Measurements from ENCODE around the gene SYT3.

SYT3 gene, protein sequence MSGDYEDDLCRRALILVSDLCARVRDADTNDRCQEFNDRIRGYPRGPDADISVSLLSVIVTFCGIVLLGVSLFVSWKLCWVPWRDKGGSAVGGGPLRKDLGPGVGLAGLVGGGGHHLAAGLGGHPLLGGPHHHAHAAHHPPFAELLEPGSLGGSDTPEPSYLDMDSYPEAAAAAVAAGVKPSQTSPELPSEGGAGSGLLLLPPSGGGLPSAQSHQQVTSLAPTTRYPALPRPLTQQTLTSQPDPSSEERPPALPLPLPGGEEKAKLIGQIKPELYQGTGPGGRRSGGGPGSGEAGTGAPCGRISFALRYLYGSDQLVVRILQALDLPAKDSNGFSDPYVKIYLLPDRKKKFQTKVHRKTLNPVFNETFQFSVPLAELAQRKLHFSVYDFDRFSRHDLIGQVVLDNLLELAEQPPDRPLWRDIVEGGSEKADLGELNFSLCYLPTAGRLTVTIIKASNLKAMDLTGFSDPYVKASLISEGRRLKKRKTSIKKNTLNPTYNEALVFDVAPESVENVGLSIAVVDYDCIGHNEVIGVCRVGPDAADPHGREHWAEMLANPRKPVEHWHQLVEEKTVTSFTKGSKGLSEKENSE

GRCh38 chr19:50639121-50640112, at the start of gene SYT3:
TSS of gene SYT3 (minus strand) at chr19:50639881. CDS start at chr19:50637411, 2,470 bp downstream.
- peak in 12 of 14 donors; percentile 4 to 74 (median 22) for DNase-seq

GRCh38 chr19:50688766-50689165, 49.1 kb upstream of the SYT3 start:
- DNase-seq, result no peak

- DNase-seq, result no peak
Measured at GRCh38 chr19:50686310-50687032, 46.8 kb upstream of the SYT3 start.

- peak in 13 of 14 donors; percentile 2 to 77 (median 56) for DNase-seq
Measured at GRCh38 chr19:50679177-50680125, 39.8 kb upstream of the SYT3 start.

DNA sequence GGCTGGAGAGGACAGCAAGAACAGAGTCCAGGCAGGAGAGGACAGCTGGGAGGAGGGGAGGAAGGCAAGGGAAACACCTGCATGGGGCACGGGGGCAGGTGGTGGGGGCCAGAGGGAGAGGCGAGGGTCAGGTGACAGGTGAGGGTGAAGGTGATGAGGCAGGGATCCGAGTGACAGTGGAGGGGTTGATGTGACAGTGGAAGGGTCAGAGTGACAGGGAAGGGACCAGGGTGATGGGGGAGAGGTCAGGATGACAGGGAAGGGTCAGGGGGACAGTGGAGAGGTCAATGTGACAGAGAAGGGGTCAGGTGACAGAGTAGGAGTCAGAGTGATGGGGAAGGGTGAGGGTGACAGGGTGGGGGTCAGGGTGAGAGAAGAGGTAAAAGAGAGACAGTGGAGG, 38.6 kb upstream of the SYT3 start:
- no peak for DNase-seq

DNA sequence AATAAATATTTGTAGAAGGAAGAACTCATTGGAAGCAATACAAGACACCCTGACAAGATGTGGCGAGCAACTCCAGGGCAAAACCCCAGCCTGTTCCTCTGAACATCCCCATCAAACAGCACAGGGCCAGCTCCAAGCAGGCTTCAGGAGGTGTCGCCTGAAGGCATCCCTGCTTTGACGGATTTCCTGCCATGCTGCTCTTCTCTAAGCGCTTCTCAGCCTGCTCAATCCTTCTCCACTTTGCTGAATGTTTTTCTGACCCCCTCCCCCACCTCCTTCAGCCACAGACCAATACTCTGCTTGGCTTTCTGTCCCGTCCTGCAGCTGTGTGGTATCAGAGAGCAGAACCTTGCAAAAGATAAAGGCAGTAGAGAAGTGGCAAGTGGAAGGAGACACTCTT, 38.0 kb upstream of the SYT3 start:
- no peak for DNase-seq

DNA sequence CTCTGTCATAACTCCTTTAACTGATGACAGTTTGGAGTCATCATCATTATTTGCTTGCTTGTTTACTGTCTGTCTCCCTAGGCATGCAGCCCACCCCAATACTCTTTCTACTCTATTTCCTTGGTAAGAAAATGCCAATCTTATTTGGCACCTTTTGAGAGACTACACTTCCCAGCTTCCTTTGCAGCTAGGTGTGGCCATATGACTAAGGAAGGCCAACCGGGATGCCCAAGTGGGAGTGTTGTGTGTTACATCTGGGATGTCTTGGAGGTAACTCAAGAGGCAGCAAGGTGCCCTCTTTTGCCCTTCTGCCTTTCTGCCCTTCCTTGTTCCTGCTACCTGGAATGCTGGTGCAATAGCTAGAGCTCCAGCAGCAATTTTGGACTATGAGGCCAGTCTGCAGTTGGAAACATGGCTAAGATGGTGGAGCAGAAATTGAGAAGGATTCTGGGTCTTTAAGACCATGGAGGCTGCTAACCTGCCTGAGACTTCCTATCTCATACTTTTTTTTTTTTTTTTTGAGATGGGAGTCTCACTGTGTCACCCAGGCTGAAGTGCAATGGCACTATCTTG, 37.0 kb upstream of the SYT3 start:
- no peak for DNase-seq

GRCh38 chr19:50673118-50673517, 33.4 kb upstream of the SYT3 start:
- DNase-seq, result no peak

- DNase-seq, result no peak
Measured at GRCh38 chr19:50670102-50670380, 30.4 kb upstream of the SYT3 start.

GRCh38 chr19:50669302-50670101, 29.8 kb upstream of the SYT3 start:
- peak in 5 of 14 donors; percentile 1 to 23 (median 7) for DNase-seq

- DNase-seq, result no peak
Measured at GRCh38 chr19:50668879-50669278, 29.2 kb upstream of the SYT3 start.

GRCh38 chr19:50668416-50668815, 28.7 kb upstream of the SYT3 start:
- no peak for DNase-seq

DNA sequence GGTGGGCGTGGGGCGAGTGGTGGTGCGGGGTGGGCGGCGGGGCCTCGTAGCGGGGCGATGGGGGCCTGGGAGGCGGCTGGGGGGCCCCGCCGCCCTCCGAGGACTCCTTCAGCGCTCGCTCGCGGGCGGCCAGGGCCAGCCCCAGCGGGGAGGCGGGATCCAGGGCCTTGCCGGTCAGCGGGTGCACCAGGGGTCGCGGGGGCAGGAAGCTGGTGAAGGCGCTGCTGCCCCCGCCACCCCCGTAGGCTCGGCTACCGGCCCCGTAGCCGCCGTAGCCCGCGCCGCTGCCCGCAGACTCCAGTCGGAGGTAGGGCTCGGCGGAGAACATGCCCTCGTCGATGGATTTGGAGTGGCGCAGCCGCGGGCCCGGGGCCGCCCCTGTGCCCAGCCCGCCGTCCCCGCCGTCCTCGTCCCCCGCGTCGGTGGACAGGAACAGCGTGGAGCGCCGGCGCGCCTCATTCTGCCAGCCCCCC, 28.1 kb upstream of the SYT3 start:
- DNase-seq, result no peak

DNA sequence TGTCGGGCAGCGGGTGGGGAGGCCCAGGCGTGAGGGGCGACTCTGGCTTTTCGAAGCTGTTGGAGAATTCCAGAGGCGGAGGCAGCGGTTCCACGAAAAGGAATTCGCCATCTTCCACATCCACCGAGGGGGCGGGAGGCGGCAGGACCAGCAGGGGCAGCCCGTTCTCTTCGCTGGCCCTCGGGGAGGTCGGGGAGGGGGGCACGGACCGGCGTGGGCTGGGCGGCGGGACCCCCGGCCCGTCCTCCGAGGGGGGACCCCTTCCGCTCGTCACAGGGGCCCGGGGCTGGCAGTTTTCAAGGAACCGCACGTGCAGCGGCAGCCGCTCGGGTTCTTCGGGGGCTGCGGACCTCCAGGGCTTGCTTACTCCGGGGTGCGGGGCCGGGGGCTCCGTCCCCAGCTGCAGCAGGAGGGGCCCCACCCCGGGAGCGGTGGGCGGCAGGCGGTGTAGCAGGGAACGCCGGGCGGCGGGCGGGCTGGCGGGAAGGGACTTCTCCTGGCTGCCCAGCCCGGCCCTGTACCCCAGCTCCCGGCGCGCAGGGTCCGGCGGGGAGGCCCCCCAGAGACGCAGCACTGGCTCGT, 27.6 kb upstream of the SYT3 start:
- DNase-seq, result no peak

DNA sequence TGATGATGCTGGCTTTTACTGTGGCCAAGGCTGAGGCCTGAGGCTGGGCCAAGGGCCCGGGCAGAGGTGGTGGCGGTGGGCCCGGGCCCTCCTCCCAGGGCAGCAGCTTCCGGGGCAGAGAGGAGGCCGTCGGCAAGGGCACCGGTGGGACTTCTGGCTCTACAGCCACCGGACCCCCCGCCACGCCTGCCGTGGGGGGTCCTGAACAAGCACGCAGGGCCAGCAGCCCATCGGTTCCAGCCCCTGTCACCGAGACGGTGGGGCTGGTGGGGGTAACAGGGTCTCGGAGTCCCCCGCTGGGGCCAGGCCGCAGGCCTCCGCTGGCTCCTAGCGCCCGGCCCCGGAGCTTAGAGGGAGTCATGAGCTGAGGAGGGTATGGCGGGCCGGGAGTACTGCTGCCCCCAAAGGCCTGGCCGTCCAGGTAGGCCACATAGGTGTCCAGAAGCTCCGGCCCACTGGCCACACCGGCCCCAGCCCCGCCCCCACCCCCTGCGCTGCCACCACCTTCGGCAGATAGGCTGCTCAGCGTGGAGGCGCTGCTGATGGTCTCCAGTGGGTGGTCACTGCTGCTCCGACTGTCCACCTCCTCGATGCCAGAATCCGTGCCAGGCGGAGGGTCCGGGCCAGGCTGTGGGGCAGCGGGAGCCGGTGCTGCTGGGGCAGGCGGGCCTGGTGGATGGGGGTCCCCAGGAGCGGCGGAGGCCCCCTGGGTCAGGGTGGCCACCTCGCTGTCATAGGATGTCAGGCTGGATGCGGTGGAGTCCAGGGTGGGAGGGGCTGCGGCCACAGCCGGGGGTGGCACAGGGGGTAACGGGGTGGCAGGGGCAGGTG, 26.9 kb upstream of the SYT3 start:
- no peak for DNase-seq

- DNase-seq, result no peak
Measured at GRCh38 chr19:50664204-50664603, 24.5 kb upstream of the SYT3 start.

DNA sequence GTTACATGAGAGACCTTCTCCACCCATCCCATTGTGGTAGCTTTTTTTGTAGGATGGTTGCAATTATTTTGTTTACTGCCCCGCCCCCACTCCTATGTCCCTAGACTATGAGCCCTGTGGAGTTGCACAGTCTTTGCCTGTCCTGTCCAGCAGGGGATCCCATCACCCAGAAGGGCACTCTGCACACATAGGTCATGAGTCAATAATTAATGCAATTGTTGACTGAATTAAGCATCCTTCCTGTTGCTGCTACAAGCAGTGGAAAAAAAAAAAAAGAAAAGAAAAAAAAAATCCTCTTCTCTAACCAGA, 23.8 kb upstream of the SYT3 start:
- no peak for DNase-seq

- no peak for DNase-seq
Measured at GRCh38 chr19:50662651-50663481, 23.2 kb upstream of the SYT3 start.

Data from C1 segment of cervical spinal cord (tissue), 14 donors.